ENCODE data around the gene PARVB.

DNA sequence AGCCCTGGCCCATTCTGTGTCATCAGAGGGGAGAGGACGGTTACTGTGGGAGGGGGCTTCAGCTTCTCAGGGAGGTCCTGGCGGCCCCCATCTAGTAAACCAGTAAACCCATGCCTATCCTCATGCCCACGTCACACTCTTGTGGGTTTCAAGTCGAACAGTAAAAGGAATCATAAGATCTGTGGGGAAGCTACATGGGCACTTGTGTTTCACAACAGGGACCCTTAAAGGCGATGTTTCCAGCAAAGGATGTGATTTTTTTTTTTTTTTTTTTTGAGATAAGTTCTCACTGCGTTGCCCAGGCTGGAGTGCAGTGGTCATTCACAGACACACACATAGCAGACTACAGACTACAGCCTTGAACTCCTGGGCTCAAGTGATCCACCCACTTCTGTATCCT, 147.5 kb downstream of the PARVB start:
- TF ChIP-seq, protein P1, sequence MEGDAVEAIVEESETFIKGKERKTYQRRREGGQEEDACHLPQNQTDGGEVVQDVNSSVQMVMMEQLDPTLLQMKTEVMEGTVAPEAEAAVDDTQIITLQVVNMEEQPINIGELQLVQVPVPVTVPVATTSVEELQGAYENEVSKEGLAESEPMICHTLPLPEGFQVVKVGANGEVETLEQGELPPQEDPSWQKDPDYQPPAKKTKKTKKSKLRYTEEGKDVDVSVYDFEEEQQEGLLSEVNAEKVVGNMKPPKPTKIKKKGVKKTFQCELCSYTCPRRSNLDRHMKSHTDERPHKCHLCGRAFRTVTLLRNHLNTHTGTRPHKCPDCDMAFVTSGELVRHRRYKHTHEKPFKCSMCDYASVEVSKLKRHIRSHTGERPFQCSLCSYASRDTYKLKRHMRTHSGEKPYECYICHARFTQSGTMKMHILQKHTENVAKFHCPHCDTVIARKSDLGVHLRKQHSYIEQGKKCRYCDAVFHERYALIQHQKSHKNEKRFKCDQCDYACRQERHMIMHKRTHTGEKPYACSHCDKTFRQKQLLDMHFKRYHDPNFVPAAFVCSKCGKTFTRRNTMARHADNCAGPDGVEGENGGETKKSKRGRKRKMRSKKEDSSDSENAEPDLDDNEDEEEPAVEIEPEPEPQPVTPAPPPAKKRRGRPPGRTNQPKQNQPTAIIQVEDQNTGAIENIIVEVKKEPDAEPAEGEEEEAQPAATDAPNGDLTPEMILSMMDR (IDR thresholded peaks at IDR 0.05): no peak
- no peak for TF ChIP-seq POLR2A (IDR thresholded peaks at IDR 0.05)
